ENCODE measurements around the gene BTBD1.
"Not testable (repeated sequence)": the region's sequence is repeated elsewhere in the genome, so short reads cannot be mapped to it uniquely, and the experiment has no call there.

DNA sequence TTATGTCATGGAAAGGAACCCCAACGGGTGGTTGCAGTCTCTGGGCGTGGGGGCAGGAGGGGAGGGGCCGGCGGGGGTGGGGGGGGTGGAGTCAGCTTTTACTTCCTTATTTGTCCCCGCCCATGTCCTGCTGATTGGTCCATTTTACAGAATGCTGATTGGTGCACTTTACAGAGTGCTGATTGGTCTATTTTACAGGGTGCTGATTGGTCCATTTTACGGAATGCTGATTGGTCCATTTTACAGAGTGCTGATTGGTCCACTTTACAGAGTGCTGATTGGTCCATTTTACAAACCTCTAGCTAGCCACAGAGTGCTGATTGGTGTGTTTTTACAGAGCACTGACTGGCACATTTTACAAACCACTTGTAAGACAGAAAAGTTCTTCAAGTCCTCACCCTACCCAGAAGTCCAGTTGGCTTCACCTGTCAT lies 2.2 kb upstream of the BTBD1 start:
- not testable (repeated sequence) for TF ChIP-seq POLR2A, CTCF, EP300 (IDR thresholded peaks at IDR 0.05)
